ENCODE data around the gene BRCA1. TPM values are rescaled to one million over a fixed set of nuclear protein-coding genes. Genes with fewer than 3 reads are reported as not detected.

BRCA1 gene
- total RNA-seq, 1 experiment from 2014 or later, result 50.8 TPM

DNA sequence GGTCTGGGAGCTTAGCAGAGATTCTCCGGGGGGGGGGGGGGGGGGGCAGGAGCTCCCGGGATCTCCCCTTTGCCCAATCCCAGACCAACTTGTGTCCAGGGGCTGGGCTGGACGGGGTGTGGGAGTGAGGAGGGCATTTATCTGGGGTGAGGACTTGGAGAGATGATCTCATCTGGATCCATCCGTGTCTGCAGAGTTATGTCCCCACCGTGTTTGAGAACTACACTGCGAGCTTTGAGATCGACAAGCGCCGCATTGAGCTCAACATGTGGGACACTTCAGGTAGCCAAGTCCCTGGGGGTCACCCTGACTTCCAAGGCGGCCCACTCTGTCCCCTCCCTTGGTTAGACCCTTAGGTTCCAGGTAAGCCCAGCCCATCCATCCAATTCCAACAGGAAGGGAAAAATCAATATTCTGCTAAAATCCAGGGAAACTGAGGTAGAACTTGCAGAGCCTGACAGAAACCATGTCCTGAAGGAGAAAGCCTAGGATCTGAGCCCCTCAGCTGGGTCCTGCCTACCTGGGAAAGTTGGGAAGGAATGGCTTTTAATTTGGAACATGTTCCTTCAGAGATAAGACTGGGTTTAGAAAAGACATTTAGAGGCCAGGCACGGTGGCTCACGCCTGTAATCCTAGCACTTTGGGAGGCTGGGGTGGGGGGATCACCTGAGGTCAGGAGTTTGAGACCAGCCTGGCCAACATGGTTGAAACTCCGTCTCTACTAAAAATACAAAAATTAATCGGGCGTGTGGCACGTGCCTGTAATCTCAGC, 99.2 kb downstream of the BRCA1 start:
- ChIA-PET POLR2A (no interaction called here), CTCF (interaction anchor here (1.6 kb wide), 1 partner anchor 28 kb away, joined by 4 read pairs; the partner anchor contains the start of gene RPL27)
- Mint-ChIP-seq H3K36me3 (ENCODE audit: insufficient read depth, unreplicated experiment) (peaks cover 14% of the 10 kb centered on the region), H3K4me3 (ENCODE audit: unreplicated experiment) (peak overlapping the region; percentile 69), H3K27me3 (ENCODE audit: insufficient read depth, unreplicated experiment) (no peaks in the 10 kb centered on the region), H3K4me1 (ENCODE audit: low read depth, unreplicated experiment) (no peaks in the 10 kb centered on the region), H3K27ac (ENCODE audit: unreplicated experiment) (no peak overlapping the region), H3K9me3 (ENCODE audit: unreplicated experiment) (no peaks in the 10 kb centered on the region)
- no peaks in the 10 kb centered on the region for H3K36me3 ChIP-seq (ENCODE audit: control insufficient read depth, insufficient read depth, low read length)
- TF ChIP-seq, protein P1, sequence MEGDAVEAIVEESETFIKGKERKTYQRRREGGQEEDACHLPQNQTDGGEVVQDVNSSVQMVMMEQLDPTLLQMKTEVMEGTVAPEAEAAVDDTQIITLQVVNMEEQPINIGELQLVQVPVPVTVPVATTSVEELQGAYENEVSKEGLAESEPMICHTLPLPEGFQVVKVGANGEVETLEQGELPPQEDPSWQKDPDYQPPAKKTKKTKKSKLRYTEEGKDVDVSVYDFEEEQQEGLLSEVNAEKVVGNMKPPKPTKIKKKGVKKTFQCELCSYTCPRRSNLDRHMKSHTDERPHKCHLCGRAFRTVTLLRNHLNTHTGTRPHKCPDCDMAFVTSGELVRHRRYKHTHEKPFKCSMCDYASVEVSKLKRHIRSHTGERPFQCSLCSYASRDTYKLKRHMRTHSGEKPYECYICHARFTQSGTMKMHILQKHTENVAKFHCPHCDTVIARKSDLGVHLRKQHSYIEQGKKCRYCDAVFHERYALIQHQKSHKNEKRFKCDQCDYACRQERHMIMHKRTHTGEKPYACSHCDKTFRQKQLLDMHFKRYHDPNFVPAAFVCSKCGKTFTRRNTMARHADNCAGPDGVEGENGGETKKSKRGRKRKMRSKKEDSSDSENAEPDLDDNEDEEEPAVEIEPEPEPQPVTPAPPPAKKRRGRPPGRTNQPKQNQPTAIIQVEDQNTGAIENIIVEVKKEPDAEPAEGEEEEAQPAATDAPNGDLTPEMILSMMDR (IDR thresholded peaks at IDR 0.05; ENCODE audit: insufficient read depth in 1 of 2, low read depth in 1 of 2, low read length in 1 of 2, severe bottlenecking in 1 of 2, unreplicated experiment in 1 of 2), result no peak
- H3K4me3 ChIP-seq (ENCODE audit: low read depth, low read length), result no peak overlapping the region
- peaks cover 17% of the 10 kb centered on the region for H3K4me1 ChIP-seq
- H3K27me3 ChIP-seq (replicated peaks; ENCODE audit: control insufficient read depth, insufficient read depth, low read length), result no peaks in the 10 kb centered on the region
- intact Hi-C loops (cut with micrococcal nuclease; ENCODE audit: unreplicated experiment), result no loop called here
- no peak for DNase-seq
- no TSS peak for BruUV-seq (replicated peaks)
- no peaks in the 10 kb centered on the region for H3K9me3 ChIP-seq

DNA sequence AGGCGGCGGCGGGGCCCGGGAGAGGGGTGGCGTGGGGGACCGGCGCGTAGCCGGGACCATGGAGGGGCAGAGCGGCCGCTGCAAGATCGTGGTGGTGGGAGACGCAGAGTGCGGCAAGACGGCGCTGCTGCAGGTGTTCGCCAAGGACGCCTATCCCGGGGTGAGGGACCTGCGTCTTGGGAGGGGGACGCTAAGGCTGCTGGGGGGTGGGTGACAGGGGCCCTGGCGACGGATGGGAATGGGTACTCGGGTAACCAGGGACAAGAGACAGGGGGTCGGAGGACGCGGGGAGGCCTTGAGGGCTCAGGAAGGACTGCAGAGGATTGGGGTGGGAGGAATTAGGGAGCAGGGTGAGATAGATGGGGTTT, 99.9 kb downstream of the BRCA1 start:
- peak overlapping the region; percentile 85 for H3K27ac Mint-ChIP-seq (ENCODE audit: unreplicated experiment)
- Histone ChIP-seq H3K4me1 (peaks cover 17% of the 10 kb centered on the region), H3K4me3 (ENCODE audit: low read depth, low read length) (peak overlapping the region; percentile 27), H3K9me3 (no peaks in the 10 kb centered on the region), H3K36me3 (ENCODE audit: control insufficient read depth, insufficient read depth, low read length) (no peaks in the 10 kb centered on the region), H3K27me3 (replicated peaks; ENCODE audit: control insufficient read depth, insufficient read depth, low read length) (no peaks in the 10 kb centered on the region)
- no TSS peak for BruUV-seq (replicated peaks)
- ChIA-PET POLR2A (interaction anchor here (1.9 kb wide), 1 partner anchor 27 kb away, joined by 17 read pairs; the partner anchor contains the start of gene RPL27), CTCF (no interaction called here)
- TF ChIP-seq, protein P1 (IDR thresholded peaks at IDR 0.05; ENCODE audit: insufficient read depth in 1 of 2, low read depth in 1 of 2, low read length in 1 of 2, severe bottlenecking in 1 of 2, unreplicated experiment in 1 of 2), result no peak
- H3K36me3 Mint-ChIP-seq (ENCODE audit: insufficient read depth, unreplicated experiment), result peaks cover 20% of the 10 kb centered on the region
- intact Hi-C loops (cut with micrococcal nuclease; ENCODE audit: unreplicated experiment), result no loop called here
- no peaks in the 10 kb centered on the region for H3K27me3 Mint-ChIP-seq (ENCODE audit: insufficient read depth, unreplicated experiment)
- no peak for DNase-seq
- no peaks in the 10 kb centered on the region for H3K9me3 Mint-ChIP-seq (ENCODE audit: unreplicated experiment)
- no peaks in the 10 kb centered on the region for H3K4me1 Mint-ChIP-seq (ENCODE audit: low read depth, unreplicated experiment)
- H3K4me3 Mint-ChIP-seq (ENCODE audit: unreplicated experiment), result peak overlapping the region; percentile 69

DNA sequence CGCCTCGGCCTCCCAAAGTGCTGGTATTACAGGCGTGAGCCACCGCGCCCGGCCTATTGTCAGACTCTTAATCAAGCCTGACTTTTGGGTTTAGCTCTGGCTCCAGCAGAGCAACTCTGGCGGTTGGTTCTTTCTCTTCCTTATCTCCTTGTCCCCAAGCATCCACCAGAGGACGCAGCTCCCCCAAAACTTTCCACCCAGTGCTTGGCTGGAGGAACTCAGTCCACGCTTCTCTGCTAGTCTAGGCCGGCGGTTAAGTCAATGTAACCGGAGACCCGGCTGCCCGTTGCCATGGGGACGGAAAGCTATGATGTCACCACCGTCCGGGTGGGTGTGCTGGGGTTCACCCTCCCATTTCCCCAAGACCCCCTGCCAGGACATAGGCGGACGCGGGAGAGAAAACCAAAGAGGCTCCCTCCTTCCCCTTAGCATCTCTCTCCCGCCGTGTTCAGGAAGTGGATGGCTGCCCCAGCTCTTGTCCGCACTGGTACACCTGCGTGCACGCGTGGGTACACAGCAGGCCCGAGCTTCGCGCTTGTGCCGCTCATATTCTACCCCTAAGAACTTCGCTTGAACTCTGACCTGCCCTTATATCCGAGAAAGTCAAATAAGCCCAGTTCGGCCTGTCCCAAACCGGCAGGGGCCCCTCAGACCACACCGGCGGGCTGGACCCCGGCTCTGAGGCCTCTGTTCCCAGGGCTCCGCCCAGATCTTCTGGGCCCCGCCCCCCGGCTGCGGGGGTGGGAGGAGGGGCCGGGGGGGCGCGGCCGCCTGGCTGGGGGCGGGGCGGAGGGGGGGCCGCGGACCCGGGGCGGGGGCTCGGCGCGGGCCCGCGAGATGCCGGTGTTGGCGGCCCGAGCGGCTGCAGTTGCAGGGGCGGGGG, 100.5 kb downstream of the BRCA1 start, which contains the start of gene RND2:
RND2 (plus strand) TSS at position 825 of the 883 bp plus-strand sequence. CDS start 117 bp downstream, outside the sequence.
- Mint-ChIP-seq H3K9me3 (ENCODE audit: unreplicated experiment) (no peaks in the 10 kb centered on the region), H3K36me3 (ENCODE audit: insufficient read depth, unreplicated experiment) (peaks cover 20% of the 10 kb centered on the region), H3K27ac (ENCODE audit: unreplicated experiment) (peak within 1 kb of the TSS; percentile 85), H3K4me3 (ENCODE audit: unreplicated experiment) (peak within 1 kb of the TSS; percentile 69), H3K4me1 (ENCODE audit: low read depth, unreplicated experiment) (peaks cover 2% of the 10 kb centered on the region), H3K27me3 (ENCODE audit: insufficient read depth, unreplicated experiment) (no peaks in the 10 kb centered on the region)
- peak; percentile 85 to 88 for DNase-seq
- ChIA-PET POLR2A (interaction anchor here (1.0 to 1.9 kb wide), 4 partner anchors 27 to 343 kb away, joined by 3 to 17 read pairs (median 9); partner anchors contain the start of genes BRCA1 and RPL27), CTCF (interaction anchor here (0.5 to 1.5 kb wide), 7 partner anchors 12 to 291 kb away, joined by 3 to 5 read pairs (median 4); partner anchors contain the start of genes BRCA1 and RPL27)
- Histone ChIP-seq H3K36me3 (ENCODE audit: control insufficient read depth, insufficient read depth, low read length) (no peaks in the 10 kb centered on the region; the same call in 1 of the 2 replicates), H3K4me1 (peaks cover 12% of the 10 kb centered on the region), H3K9me3 (no peaks in the 10 kb centered on the region), H3K27me3 (replicated peaks; ENCODE audit: control insufficient read depth, insufficient read depth, low read length) (no peaks in the 10 kb centered on the region), H3K4me3 (ENCODE audit: low read depth, low read length) (peak within 1 kb of the TSS; percentile 53)
- no TSS peak for BruUV-seq (replicated peaks)
- intact Hi-C loops (cut with micrococcal nuclease; ENCODE audit: unreplicated experiment), result loop anchor here (1.0 to 5.0 kb wide), 2 partner anchors 101 to 293 kb away; partner anchors contain the start of gene BRCA1
- TF ChIP-seq, protein P1 (IDR thresholded peaks at IDR 0.05; ENCODE audit: insufficient read depth in 1 of 2, low read depth in 1 of 2, low read length in 1 of 2, severe bottlenecking in 1 of 2, unreplicated experiment in 1 of 2), result peak; percentile 34 to 79

Measured in Caco-2 (cell line).